Smooth muscle cell (in vitro differentiated cells): ENCODE measurements around the gene TMEM45B. TPM values are rescaled to one million over a fixed set of nuclear protein-coding genes. Genes with fewer than 3 reads are reported as not detected.

Source experiments
- DNase-seq: peaks from one replicate; lab custom pipeline; 2025; ENCODE audit not compliant: unreplicated experiment; lab: John Stamatoyannopoulos, UW
- H2AFZ ChIP-seq: fragments of 200-600 bp; sonication (generic); 2 replicates; pipeline ENCODE4 v1.6.0; 2016; ENCODE audit warnings: antibody characterized with exemption, low read depth, mild to moderate bottlenecking
- H3F3A ChIP-seq: fragments of 200-600 bp; sonication (generic); 2 replicates; pipeline ENCODE4 v1.6.0; 2017; ENCODE audit warnings: antibody characterized with exemption, low read depth
- H3K27ac ChIP-seq: fragments of 200-600 bp; sonication (generic); 2 replicates; pipeline ENCODE4 v1.5.1; 2016; ENCODE audit warnings: low read depth, mild to moderate bottlenecking
- H3K27me3 ChIP-seq: fragments of 200-600 bp; sonication (generic); 2 replicates; pipeline ENCODE4 v1.6.1; 2016; ENCODE audit warnings: low read depth, mild to moderate bottlenecking
- H3K36me3 ChIP-seq: fragments of 200-600 bp; sonication (generic); 2 replicates; pipeline ENCODE4 v1.5.1; 2016; ENCODE audit warnings: low read depth
- H3K4me1 ChIP-seq: fragments of 200-600 bp; sonication (generic); 2 replicates; pipeline ENCODE4 v1.5.1; 2016; ENCODE audit warnings: low read depth
- H3K4me2 ChIP-seq: fragments of 200-600 bp; sonication (generic); 2 replicates; pipeline ENCODE4 v1.6.0; 2016; ENCODE audit warnings: mild to moderate bottlenecking
- H3K4me3 ChIP-seq: fragments of 200-600 bp; sonication (generic); 2 replicates; pipeline ENCODE4 v1.5.1; 2016; ENCODE audit warnings: mild to moderate bottlenecking
- H3K79me2 ChIP-seq: fragments of 200-600 bp; sonication (generic); 2 replicates; pipeline ENCODE4 v1.6.0; 2016; ENCODE audit warnings: low read depth, mild to moderate bottlenecking
- H3K9ac ChIP-seq: fragments of 200-600 bp; sonication (generic); 2 replicates; pipeline ENCODE4 v1.6.0; 2016; ENCODE audit warnings: low read depth
- H3K9me3 ChIP-seq: fragments of 200-600 bp; sonication (generic); replicated peaks from 2 replicates; pipeline ENCODE4 v1.5.1; 2016; ENCODE audit warnings: low read depth
- H4K20me1 ChIP-seq: fragments of 200-600 bp; sonication (generic); 2 replicates; pipeline ENCODE4 v1.6.0; 2016; ENCODE audit warnings: low read depth
- WGBS: methylation state at CpG from one replicate; pipeline ENCODE4 v1.1.7; 2016; ENCODE audit warnings: low lambda C conversion rate; 5-methylcytosine and 5-hydroxymethylcytosine counted together
- polyA plus RNA-seq: library from polyadenylated mRNA; unstranded; fragments of >200 nt; fragmentation: Nextera tagmentation; extraction: Ambion mirVana; gene quantifications from 2 replicates; pipeline ENCODE4 v1.2.1, GENCODE V29; 2016
- total RNA-seq: library from RNA; depleted of rRNA; stranded (reverse); fragments of >200 nt; gene quantifications from 2 replicates; pipeline ENCODE4 v1.2.3, GENCODE V29; 2014
- TF ChIP-seq, protein P1 (sequence below): fragments of 200-600 bp; sonication (generic); IDR thresholded peaks from 2 replicates; pipeline ENCODE4 v1.5.1; 2017; ENCODE audit warnings: borderline replicate concordance, mild to moderate bottlenecking, antibody characterized with exemption; ENCODE audit not compliant: insufficient read depth, poor library complexity, severe bottlenecking

TMEM45B gene
- total and polyA plus RNA-seq, 2 experiments from 2014 or later: 3.4 to 4.0 TPM

DNA sequence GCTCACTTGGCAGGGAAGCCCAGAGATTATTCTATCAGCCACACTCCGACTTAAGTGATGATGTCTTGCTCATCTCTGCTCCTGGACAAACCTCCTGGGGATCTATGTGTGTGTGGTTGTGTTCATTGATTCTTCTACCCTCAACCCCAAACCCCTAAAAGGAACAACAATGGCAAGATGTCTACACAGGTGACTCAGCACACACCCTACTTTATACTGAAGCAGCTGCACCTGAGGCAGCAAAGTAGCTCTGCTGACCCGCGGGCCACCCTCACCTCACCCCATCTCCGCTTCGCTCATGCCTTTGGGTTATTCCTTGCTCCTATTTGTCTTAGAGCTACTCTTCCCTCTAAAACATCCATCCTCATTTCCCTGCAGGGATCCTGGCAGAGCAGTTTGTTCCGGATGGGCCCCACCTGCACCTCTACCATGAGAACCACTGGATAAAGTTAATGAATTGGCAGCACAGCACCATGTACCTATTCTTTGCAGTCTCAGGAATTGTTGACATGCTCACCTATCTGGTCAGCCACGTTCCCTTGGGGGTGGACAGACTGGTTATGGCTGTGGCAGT is 38.7 kb downstream of the TMEM45B start:
- TF ChIP-seq, protein P1, sequence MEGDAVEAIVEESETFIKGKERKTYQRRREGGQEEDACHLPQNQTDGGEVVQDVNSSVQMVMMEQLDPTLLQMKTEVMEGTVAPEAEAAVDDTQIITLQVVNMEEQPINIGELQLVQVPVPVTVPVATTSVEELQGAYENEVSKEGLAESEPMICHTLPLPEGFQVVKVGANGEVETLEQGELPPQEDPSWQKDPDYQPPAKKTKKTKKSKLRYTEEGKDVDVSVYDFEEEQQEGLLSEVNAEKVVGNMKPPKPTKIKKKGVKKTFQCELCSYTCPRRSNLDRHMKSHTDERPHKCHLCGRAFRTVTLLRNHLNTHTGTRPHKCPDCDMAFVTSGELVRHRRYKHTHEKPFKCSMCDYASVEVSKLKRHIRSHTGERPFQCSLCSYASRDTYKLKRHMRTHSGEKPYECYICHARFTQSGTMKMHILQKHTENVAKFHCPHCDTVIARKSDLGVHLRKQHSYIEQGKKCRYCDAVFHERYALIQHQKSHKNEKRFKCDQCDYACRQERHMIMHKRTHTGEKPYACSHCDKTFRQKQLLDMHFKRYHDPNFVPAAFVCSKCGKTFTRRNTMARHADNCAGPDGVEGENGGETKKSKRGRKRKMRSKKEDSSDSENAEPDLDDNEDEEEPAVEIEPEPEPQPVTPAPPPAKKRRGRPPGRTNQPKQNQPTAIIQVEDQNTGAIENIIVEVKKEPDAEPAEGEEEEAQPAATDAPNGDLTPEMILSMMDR: no peak
- H3F3A ChIP-seq: no peaks in the 10 kb centered on the region
- H3K4me2 ChIP-seq: no peak overlapping the region
- no peak for DNase-seq
- no peaks in the 10 kb centered on the region for H3K79me2 ChIP-seq
- no peaks in the 10 kb centered on the region for H4K20me1 ChIP-seq
- WGBS: 78% methylated on average over 7 of the region's 7 CpGs
- H3K9ac ChIP-seq: no peak overlapping the region
- no peaks in the 10 kb centered on the region for H3K4me1 ChIP-seq
- no peaks in the 10 kb centered on the region for H3K27me3 ChIP-seq
- H3K4me3 ChIP-seq: no peak overlapping the region
- no peaks in the 10 kb centered on the region for H3K9me3 ChIP-seq
- no peaks in the 10 kb centered on the region for H3K36me3 ChIP-seq
- H2AFZ ChIP-seq: no peak overlapping the region
- H3K27ac ChIP-seq: no peak overlapping the region

DNA sequence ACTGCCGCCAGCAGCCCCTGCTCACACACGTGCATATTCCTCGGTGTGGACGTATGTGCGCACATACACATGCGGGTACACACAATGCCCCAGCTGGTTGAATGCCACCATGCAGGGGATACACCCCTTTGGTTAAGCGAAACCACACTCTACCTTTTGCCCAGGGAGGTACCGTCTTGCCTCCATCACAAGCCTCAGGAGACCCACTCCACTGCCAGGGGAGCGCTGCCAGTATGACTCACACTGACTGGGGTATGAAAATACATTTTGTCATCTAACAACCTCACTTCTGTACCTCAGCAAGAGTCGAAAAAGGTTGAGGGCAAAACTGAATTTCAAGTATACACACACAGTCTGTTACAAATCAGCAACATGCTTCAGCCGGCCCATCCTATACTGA is 39.4 kb downstream of the TMEM45B start:
- Histone ChIP-seq H4K20me1 (no peaks in the 10 kb centered on the region), H3K4me3 (no peak overlapping the region), H3K4me2 (no peak overlapping the region), H3K27ac (no peak overlapping the region), H3K4me1 (no peaks in the 10 kb centered on the region), H3K79me2 (no peaks in the 10 kb centered on the region), H2AFZ (no peak overlapping the region), H3F3A (no peaks in the 10 kb centered on the region), H3K9me3 (no peaks in the 10 kb centered on the region), H3K27me3 (no peaks in the 10 kb centered on the region), H3K36me3 (no peaks in the 10 kb centered on the region), H3K9ac (no peak overlapping the region)
- WGBS: 89% methylated on average over 11 of the region's 11 CpGs
- TF ChIP-seq, protein P1: no peak
- DNase-seq: no peak

DNA sequence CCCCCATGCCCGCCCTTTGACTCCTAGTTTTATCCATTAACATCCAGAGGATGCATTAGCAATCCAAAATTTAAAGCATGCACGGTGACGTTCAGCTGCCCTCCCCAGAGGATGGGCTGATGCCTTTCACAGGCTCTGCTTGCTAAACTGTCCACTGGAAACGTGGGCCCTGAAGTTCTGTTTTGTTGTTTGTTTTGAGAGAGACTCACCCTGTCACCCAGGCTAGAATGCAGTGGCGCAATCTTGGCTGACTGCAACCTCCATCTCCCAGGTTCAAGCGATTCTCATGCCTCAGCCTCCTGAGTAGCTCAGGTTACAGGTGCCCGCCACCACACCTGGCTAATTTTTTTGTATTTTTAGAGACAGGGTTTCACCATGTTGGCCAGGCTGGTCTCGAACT is 40.4 kb downstream of the TMEM45B start:
- H3K9ac ChIP-seq: no peak overlapping the region
- H3K79me2 ChIP-seq: no peaks in the 10 kb centered on the region
- no peaks in the 10 kb centered on the region for H3K4me1 ChIP-seq
- WGBS: 95% methylated on average over 8 of the region's 8 CpGs
- no peaks in the 10 kb centered on the region for H3K27me3 ChIP-seq
- no peak overlapping the region for H3K27ac ChIP-seq
- DNase-seq: no peak
- H3K36me3 ChIP-seq: no peaks in the 10 kb centered on the region
- no peak overlapping the region for H3K4me2 ChIP-seq
- TF ChIP-seq, protein P1: no peak
- H3K4me3 ChIP-seq: no peak overlapping the region
- H3F3A ChIP-seq: no peaks in the 10 kb centered on the region
- no peaks in the 10 kb centered on the region for H3K9me3 ChIP-seq
- no peaks in the 10 kb centered on the region for H4K20me1 ChIP-seq
- H2AFZ ChIP-seq: no peak overlapping the region

DNA sequence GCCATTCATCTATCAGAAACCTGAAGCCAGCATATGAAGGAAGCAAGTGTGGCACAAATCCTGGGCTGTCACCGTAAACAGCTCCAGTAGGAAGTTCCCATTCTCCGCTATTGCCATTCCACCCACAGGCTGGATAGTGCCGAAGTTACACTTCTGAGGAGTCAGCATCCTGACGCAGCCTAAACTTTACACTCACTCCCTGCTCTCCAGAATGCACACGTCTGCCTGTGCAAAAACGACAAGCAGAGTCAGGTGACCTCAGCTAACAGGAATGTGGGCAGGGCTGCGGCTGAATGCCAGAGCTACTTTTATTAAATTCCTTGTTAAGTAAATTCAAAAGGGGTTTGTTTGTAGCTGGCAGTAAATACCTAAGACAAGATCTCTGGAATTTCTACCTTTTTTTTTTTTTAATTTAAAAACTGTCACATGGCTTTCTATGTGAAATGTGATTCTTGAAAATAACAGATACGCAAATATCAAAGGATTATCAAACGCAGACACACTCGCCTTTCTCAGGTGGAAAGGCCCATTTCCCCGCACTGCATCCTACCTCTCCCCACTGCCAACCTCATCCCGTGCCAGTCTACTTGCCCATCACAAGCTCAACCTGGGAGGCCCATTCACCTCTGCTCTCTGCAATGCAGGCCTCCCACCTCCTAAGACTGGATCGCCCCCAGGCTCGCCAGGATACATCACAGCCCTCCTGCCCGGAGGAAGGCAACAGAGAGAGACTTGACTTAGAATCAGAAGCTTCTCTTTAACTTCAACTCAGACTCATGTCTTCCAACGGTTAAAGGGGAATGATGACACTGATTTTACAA is 46.3 kb downstream of the TMEM45B start:
- Histone ChIP-seq H4K20me1 (no peaks in the 10 kb centered on the region), H3F3A (peaks cover 3% of the 10 kb centered on the region), H3K4me3 (no peak overlapping the region), H2AFZ (no peak overlapping the region), H3K4me2 (peak overlapping the region; percentile 58), H3K79me2 (no peaks in the 10 kb centered on the region), H3K9ac (no peak overlapping the region), H3K27ac (peak overlapping the region; percentile 68), H3K4me1 (peaks cover 5% of the 10 kb centered on the region), H3K27me3 (no peaks in the 10 kb centered on the region), H3K36me3 (peaks cover 3% of the 10 kb centered on the region), H3K9me3 (no peaks in the 10 kb centered on the region)
- DNase-seq: no peak
- TF ChIP-seq, protein P1: no peak
- WGBS: 39% methylated on average over 16 of the region's 16 CpGs
